Activated T-helper 1 cell treated with Interleukin-2 at 50 U/mL for 16 hours (primary cell): Measurements from ENCODE around the gene MAD1L1.

Experiments used
- DNase-seq: peaks from one replicate; pipeline ENCODE4 v3.0.0-alpha.2; 2020; ENCODE audit warnings: low read depth

The MAD1L1 gene

DNA sequence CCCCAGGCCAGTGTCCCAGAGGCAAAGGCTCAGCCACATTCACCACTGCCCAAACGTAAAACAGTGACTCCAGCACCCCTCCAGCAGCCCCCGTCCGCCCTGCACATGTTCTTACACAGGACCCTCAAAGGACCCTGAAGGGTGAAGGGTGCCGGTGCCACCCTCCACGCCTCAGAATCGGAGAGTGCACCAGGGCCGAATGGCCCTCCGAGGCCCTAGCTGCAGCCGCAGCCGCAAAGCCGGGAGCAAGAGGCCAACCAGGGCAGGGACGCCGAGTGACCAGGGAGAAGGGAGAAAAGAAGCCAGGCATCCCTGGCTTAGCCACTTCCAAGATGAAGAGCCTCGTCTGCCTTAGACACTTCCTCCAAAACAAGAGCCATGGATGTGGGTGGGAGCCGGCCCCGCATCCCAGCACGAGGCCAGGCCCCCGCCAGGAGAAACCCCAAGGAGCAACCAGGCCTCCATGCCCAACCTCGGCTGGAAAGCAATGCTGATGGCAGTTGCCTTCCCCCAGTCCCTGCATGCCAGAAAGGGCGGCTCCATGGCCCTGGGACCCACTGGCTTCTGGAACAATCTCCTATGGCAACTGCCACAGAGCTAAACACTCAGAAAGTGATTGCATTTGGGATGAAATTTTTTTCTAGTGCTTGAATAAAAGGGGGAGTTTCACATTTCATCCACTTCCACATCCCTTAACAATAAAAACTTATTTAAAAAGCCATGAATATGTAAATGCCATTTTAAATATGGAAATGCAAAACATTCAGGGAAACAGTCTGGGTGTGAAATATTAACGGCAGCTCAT, 92.3 kb downstream of the MAD1L1 start:
- no peak for DNase-seq

DNA sequence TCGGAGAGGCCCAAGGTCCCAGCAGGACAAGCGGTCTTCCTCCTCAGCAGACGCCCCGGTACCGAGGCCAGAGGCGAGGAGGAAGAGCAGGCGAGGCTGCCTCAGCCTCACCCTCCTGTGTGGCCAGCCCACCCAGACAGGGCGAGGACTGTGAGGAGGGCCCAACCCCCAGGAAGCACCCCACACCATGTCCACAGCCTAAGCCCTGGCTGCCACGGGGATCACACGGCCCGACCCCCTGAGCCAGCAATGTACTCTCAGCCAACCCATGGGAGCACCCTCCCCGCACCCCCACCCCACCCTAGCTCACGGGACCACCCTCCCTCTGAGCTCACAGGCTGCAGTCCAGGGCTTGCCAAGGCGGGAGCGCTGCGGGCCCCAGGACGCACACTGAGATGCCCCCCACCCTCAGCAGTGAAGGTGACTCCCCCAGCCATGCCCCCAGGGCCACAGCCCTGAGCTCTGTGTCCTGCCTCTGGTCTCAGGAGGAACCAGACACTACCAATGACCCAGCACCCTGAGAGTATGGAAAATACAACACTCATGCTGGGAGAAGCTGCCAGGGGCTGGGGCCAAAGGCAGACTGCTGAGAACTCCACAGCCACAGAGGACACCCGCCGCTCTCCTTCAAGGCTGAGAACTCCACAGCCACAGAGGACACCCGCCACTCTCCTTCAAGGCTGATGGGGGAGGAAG, 93.6 kb downstream of the MAD1L1 start:
- DNase-seq = no peak

DNA sequence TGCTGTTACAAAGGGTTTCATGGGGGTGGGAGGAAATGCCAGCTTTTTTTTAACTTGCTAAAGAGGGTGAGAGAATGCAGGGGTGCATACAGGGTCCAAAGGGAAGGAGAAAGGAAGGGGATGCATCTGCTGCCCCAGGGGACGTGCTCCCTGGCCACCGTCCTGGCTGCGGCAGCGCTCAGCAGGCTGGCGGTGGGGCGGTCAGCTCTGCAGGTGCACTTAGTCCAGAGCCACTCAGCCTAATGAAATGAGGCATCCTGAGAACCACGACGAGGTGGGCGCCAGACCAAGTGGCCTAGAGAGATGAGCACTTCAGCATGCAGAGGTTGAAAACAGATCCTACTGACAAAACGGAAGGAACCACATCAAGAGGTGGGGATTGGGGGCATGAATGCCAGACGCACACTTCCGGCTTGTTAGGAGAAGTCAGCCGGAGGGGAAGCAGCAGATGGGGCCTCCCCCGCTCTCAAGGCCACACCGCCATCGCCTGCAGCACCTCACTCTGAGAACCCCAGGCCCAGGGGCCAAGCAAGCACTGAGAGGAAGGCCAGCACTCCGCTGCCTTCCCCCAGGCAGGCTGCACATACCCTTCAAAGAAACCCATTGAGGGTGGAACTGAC, 94.5 kb downstream of the MAD1L1 start:
- DNase-seq = peak; percentile 10

DNA sequence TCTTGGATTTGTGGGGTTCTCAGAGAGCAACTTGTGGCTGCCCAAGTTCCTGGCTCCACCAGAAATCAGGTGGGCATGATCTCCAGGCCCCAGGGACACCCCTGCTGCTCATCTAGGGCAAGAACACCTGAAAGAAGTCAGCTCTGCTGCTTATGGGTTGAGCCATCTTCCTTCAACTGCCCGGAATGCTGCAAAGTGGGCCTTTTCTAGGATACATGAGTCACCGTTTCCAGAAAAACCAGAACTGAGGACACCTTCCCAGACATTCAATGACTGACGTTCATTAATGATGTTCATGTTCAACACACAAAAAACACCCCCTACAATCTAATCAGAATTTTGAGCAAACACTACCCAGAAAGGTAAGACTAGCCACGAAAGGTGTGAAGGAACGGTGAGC, 98.0 kb downstream of the MAD1L1 start:
- no peak for DNase-seq

DNA sequence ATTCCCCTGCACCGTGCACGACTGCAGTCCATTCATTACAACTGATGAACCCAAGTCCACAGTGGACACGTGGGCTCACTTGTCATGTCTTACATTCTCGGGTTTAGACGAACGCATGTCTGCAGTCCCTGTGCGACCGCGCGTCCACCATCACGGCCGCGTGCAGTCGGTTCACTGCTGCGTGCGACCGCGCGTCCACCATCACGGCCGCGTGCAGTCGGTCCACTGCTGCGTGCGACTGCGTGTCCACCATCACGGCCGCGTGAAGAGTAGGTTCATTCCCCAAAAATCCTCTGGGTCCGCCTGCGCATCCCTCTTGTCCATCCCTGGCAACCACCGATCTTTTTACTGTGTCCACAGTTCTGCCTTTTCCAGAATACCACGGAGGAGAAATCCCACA, 100.5 kb downstream of the MAD1L1 start:
- DNase-seq = no peak

DNA sequence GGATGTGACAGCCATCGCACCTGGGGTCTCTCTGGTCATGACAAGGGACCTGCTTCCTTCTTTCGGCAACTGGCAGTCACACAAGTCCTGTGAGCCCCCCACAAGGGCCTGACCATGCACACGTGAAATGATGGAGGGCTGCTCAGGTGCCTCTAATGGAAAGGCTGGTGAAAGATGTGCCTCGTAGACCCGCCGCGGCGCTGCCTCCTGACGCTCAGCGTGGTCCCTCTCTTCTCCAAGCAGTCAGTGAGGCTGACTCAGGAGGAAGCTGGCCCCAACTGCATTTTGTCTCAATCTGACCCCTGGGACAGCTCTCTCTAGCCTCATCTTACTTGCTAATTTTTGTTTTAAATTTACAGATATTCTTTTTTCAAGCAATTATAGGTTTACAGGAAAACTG, 100.9 kb downstream of the MAD1L1 start:
- DNase-seq = no peak

DNA sequence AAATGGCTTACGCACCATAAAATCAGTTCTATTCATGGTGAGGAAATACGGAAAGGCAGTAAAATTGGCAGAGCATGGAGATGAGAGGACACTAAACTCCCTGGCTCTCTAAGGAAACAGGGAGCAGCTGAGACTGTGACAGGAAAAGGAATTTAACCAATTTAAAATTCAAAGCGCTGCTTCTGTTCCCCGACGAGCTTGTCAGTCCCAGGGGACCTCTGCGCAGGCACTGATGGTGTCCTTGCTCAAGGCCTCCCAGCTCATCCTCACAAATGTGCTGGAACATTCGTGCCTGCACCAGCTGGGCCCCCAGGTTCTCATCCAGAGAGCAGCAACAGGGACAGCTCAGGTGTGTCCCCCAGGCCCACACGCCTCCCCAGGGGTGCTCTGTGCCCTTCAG, 101.4 kb downstream of the MAD1L1 start:
- DNase-seq = no peak

DNA sequence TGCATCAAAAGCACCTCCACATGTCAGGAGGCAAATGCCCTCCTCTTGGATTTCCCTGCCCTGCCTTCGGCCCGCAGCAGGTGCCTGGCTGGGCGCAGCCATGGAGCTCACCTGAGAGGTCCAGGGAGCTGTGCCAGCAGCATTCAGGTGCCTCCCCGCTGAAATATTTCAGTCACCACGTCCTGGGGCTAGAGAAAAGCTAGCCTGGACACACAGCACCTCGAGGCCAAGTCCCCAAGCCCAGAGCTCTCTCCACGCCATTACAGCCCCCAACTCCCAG, 102.7 kb downstream of the MAD1L1 start:
- DNase-seq = no peak

DNA sequence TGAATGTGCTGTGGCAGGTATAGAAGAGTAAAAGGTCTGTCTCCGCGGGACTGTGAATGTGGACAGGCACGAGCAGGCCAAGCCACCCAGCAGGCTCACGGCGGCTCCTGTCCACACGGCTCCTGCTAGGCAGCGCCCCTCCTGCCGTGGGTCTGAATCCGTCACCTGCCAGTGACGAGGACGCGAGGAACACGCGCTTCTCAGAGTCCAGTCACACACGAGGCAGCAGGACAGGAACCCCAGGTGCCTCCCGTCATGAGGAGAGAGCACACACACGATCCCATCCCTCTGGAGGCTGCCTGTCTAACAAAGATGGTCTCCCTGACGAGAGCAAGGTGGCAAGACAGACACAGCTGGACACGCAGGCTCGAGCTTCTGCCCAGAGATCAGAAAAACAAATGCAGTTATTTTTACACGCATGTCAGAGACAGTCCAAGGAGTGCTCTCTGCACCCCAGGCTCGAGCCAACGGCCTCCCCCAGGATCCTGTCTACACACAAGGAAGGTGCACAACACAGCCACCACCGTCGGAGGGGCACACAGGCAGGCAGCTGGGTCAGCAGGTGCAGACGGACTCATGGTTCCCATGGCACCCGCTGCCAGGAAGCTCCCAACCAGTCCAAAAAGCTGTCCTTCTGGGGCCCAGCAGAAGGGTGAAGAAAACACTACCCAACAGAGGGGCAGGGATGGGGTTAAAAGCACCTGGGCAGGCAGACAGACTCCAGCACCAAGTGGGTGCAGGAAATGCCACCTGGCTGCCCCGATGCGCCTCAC, 103.2 kb downstream of the MAD1L1 start:
- no peak for DNase-seq

DNA sequence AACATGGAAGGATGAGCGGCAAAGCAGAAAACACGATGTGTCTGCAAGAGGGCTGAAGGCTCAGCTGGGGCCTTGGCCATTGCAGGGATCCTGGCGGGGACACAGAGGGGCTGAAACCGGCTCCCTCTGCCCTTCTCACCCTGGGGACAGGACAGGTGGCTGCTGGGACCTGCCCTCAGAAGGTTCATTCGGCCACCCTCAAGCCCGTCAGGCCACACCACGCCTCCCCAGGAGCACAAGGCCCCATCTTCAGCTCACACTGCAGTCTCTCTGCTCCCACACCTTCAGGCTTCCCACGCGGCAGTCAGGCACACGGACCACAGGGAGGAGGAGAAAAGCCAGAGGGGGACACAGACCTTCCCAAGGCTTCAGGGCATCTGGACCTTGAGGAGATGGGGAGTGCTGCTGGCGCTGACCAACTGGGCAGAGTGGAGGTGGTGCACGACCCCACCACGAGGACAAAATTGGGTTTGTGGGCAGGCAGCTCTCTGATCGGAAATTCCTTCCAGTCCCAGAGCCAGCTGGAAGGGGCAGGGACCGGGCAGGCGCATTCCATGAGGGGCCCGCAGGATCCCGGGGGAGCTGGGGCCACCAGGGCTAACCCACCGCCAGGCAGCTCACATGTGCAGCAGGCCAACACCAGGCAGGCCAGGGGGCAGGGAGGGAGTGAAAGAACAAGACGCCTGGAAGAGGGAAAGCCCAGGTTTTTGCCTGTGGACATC, 104.0 kb downstream of the MAD1L1 start:
- DNase-seq = no peak

DNA sequence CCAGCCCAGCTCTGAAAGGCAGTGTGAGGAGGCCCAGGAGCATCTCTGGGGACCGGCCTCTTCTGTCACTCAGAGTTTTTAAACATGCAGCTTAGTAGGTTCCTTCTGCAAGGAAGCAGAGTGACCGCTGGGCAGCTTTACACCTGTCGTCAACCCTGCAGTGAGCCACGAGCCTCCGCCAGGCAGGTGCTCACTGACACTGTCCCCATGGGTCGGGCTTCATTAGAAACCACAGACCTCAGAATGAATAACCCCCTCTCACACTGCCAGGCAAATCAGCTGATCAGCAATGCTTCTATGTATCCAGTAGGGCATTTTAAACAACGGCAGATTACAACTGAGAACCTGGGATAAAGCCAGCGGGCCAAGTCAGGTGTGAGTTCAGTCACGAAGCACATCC, 106.1 kb downstream of the MAD1L1 start:
- no peak for DNase-seq

DNA sequence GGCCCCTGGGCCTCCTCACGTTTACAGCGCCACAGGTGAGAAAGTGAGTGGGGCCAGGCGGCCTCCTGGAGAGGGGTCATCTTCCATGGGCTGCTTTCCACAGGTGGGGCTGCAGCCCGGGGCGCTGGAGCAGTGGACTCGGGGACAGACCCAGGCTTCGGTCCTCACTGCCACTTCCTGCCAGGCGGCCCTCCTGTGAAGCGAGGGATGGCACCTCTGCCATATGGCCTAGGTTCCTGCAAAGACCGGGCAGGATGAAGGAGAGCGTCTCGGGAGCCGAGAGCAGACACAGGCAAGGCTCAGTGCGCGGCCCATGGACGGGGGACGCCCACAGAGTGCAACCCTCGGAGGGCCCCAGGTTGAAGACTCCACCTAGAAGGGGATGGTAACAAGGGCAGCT, 106.8 kb downstream of the MAD1L1 start:
- no peak for DNase-seq

DNA sequence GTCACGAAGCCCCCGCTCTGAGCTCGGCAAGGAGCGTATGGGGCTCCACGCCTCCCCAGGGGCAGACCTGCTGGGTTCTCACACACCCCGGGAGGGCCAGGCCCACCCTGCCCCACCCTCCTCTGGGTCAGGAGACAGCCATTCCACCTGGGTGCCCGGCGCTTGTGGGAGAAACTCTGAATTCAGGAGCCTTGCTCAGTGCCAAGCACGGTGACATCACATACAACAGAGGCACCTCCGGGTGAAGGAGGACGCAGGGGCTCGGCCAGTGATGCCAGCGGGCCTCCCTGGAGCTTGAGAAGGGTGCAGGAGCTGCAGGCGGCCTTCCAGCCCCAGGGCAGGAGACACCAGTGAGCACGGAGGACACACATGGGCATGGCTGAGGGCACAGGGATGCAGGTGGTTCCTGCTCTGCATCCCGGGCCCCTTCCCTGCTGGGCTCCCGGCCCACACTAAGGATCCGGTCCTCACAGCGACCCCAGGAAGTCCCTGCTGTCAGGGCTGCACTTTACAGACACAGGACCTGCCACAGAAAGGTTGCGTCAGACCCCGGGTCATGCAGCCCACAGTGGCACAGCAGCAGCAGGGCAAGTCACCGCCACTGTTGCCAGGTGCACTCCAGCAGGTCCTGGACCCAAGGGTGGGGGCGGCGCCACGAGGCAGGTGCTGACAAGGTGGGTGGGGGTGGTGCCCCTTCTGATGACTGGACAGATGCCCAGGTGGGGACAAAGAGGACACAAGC, 108.0 kb downstream of the MAD1L1 start:
- DNase-seq = no peak

DNA sequence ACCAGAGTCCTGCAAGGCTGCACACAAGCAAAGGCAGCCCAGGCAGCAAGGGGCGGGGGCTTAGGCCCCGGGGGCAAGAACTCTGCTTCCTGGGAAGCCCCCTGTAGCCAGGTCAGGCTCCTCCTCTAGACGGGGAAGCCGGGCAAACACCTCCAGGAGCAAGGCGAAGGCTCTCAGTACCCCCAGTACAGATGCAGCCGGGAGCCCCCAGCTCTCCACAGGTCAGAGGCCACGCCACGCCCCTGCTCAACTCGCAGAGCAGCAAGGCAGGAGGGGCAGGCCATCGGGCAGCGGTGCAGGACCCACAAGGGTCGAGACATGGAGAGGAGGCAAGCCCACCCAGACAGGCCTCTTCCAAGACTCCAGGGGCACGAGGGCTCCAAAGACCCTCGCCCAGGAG, 108.8 kb downstream of the MAD1L1 start:
- DNase-seq = no peak

DNA sequence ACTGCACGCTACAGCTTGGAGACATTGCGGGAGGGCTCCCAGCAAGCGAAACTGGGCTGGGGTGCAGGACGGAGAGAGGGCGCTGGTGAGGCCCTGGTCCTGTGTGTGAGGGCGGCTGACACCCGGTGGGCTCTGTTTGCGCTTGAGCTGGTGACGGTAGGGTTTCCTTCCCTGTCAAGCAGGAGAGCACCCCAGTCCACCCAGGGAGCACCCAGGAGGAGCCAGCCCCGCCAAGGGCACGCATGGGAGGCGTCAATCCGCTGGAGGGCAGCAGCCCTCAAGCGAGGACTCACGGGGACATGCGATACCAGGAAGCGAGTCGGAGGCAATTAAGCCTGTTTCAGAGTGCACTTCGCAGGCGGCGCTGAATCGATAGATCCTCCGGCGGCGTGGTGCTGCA, 109.4 kb downstream of the MAD1L1 start:
- no peak for DNase-seq

DNA sequence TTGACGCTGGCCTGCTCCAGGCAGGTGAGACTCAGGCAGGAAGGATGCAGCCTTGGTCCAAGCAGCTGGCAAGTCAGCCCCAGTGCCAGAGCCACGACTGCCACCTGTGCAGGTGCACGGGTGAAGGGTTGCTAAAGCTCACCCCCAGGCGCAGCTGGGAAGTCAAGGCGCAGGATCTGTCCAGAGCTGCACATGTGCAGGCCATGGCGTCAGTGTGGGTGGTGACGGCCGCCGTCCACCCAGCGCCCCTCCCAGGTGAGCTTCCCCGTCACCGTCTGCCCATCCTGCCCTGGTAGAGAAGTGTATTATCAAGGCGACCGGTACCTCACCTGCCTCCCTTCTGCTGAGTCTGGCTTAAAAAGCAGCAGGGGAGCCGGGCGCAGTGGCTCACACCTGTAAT, 110.1 kb downstream of the MAD1L1 start:
- no peak for DNase-seq

DNA sequence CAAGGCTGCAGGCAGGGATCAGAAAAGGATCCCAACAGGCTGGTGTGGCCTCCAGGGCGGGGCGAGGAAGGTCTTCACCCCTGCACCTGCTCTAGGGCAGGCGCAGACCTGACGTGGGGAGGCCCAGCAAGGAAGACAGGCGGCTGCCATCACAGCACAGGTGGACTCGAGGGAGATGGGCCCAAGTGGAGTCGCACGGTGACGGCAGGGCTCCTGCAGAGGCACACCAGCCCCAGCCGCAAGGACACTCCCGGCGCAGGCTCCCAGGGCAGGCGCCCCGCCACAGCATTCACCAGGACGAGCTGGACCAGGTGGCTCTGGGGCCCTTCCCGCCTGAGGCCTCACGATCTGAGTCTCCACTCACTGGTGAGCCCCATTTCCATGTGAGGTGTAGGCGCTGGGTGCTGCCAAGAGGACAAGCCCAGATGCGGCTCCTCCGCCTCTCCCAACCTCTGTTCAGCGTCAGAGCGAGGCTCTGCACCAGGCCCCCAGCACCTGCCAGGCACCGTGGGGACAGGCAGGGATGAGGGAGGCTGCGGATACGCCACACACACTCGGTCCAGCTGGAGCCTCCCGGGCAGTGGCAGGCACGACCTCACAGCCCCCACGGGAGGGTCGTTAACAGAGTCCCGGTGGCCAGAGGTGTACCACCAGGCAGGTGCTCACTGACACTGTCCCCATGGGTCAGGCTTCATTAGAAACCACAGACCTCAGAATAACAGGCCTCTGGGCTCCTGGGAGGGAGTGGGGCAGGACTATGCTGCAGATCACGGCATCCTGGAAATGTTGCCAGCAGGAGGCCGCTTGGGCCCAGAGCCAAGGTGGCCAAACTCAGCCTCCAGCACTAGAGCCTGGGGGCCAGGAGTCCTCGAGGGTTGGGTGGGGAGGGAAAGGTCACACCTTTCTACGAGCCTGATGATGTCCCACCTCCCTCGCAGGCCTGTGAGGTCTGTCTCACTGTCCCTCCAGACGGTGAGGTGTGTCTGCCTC, 111.6 kb downstream of the MAD1L1 start:
- DNase-seq = no peak

DNA sequence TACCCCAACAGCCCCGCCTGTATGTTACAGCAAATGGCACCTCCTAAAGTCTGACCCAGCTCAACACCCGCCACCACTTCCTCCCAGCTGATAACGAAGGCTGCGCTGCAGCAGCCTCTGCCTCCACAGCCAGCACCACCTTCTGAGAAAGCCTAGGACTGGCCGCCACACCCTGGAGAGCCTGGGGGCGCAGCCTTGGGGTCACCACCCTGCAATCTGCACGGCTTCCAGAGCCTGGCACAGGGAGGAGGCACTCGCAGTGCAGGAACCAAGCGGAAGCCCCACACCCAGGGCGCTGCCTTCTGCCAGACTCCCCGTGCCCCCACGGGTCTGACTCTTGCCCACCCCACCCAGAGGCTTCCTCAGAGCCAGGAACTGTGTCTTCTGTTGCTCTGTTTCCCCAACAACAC, 112.5 kb downstream of the MAD1L1 start:
- DNase-seq = peak; percentile 23

DNA sequence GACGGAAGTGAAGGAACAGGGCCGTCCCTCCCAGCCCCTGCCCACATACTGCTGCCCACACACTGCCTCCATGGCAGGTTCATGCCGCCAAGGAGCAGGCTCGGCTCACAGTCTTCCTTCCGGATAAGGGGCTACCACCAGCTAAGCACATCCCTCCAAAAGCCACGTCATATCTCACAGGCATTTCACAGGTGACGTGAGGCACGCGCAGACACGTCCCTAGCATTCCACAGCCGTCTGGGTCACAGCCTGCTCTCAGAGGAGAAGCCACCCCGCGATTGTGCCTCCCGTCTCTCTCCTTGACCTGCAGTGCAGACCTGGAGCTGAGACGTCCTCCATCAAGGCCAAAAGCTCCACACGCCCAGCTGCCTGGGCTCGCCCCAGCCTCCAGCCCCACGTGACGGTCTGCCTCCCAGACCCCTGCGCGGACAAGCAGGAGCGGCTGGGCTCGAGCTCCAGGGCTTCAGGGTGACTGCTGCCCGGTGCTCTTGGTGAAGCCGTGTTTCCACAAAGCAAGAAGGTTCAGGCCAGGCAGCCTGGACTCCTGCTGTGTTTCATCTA, 114.0 kb downstream of the MAD1L1 start:
- DNase-seq = no peak

DNA sequence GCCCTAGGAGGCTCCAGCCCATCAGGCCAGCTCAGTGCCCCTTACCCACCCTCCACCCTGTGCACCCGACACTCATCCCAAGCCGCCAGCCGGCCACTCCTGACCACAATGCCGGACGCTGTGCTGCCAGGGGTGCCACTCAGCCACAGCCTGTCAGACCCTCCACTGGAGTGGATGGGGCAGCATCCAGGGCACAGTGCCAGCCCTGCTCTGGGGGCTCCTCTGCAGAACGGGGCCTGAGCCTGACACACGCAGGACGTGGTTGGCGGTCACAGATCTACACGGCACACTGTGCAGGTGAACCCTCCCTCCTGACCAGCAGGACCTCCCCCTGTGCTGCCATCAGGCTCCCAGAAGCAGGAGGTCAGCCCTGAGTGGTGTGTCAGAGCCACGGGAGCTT, 114.7 kb downstream of the MAD1L1 start:
- DNase-seq = no peak
